HG03342 (cell line): ENCODE data around the gene PARP4.
A peak's percentile ranks its signal among the peaks of the same experiment; 100 is the strongest.
"Not testable (repeated sequence)": the region's sequence is repeated elsewhere in the genome, so short reads cannot be mapped to it uniquely, and the experiment has no call there.

Experiments used
- ATAC-seq: cut with Tn5 transposase; IDR thresholded peaks from one replicate; pipeline ENCODE4 v1.9.1; 2021; ENCODE audit warnings: mild to moderate bottlenecking, moderate library complexity; ENCODE audit not compliant: unreplicated experiment

PARP4 gene

GRCh38 chr13:24512197-24512907, at the start of gene PARP4:
TSS of gene PARP4 (minus strand) at chr13:24512778. CDS start at chr13:24503776, 9,002 bp downstream.
- peak; percentile 77 for ATAC-seq

DNA sequence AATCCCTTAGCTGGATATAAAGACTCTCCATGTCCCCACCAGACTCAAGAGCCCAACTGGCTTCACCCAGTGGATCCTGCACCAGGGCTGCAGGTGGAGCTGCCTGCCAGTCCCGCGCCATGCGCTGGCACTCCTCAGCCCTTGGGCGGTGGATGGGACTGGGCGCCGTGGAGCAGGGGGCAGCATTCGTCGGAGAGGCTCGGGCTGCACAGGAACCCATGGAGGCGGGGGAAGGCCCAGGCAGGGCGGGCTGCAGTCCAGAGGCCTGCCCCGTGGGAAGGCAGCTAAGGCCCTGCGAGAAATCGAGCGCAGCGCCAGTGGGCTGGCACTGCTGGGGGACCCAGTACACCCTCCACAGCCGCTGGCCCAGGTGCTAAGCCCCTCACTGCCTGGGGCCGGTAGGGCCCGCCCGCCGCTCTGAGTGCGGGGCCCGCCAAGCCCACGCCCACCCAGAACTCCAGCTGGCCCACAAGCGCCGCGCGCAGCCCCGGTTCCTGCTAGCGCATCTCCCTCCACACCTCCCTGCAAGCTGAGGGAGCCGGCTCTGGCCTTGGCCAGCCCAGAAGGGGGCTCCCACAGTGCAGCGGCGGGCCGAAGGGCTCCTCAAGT, 48.1 kb upstream of the PARP4 start:
- ATAC-seq = not testable (repeated sequence)

GRCh38 chr13:24559431-24560218, 47.0 kb upstream of the PARP4 start:
- ATAC-seq = not testable (repeated sequence)

GRCh38 chr13:24557081-24557480, 44.5 kb upstream of the PARP4 start:
- ATAC-seq = no peak

DNA sequence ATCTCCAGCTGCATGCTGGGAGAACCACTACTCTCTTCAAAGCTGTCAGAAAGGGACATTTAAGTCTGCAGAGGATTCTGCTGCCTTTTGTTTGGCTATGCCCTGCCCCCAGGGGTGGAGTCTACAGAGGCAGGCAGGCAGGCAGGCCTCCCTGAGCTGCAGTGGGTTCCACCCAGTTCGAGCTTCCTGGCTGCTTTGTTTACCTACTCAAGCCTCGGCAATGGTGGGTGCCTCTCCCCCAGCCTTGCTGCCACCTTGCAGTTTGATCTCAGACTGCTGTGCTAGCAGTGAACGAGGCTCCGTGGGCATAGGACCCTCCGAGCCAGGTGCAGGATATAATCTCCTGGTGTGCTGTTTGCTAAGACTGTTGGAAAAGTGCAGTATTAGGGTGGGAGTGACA, 41.3 kb upstream of the PARP4 start:
- ATAC-seq = not testable (repeated sequence)

GRCh38 chr13:24541476-24542352, 29.1 kb upstream of the PARP4 start:
- ATAC-seq = not testable (repeated sequence)

GRCh38 chr13:24541127-24541475, 28.5 kb upstream of the PARP4 start:
- no peak for ATAC-seq

- no peak for ATAC-seq
These were observed 27.9 kb upstream of the PARP4 start for GRCh38 chr13:24540236-24541126.

DNA sequence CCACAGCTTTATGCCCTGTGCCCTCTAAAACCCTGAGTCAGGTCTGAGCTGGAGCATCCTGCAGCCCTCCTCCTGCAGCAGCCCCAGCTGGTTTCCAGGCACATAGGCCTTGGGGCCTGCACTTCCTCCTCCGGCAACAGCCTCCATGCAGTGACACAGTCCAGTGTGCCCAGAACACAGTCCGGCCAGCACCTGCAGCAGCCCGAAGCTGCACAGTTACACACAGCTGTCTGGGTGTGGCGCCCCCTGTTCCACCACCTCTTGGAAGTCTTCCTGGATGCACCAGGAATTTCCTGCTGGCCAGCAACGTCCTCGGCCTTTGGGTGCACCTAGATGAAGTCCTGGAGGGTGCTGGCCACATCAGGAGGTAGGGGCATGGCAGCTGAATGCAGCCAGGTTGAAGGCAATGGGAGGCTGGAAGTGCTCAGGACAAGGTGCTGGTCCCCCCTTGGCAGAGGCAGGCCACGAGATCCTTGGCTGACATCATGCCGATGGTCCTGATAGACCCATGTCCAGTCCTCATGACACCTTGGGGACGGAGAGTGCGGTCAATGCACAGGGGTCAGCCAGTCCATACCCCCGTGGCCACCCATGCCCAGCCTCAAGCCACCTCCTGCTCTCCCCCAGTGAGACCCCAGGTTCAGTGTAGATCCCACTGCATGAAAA, 27.1 kb upstream of the PARP4 start:
- ATAC-seq = no peak

- no peak for ATAC-seq
These were observed 16.9 kb upstream of the PARP4 start for GRCh38 chr13:24529478-24529877.

- no peak for ATAC-seq
These were observed 16.3 kb upstream of the PARP4 start for GRCh38 chr13:24528816-24529398.

DNA sequence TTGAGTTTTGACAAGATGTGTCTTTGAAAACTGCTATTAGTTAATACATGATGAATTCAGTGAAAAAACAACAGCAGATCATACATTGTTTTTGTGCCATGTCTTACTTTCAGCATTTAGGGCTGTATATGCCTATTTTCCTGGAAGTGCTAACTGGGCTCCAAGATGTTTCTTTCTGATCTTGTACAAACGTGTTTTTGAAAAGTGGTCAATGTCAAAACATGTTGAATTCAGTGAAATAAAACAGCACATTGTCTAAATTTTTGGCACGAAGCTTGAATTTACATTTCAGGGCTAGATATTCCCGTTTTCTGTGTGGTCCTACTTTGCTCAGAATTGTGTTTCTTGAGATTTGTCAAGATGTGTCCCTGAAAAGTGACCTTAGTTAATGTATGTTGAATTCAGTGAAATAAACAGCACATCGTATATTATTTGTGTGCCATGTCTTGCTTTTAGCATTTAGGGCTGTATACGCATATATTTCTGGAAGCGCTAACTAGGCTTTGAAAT, 14.7 kb upstream of the PARP4 start:
- no peak for ATAC-seq

DNA sequence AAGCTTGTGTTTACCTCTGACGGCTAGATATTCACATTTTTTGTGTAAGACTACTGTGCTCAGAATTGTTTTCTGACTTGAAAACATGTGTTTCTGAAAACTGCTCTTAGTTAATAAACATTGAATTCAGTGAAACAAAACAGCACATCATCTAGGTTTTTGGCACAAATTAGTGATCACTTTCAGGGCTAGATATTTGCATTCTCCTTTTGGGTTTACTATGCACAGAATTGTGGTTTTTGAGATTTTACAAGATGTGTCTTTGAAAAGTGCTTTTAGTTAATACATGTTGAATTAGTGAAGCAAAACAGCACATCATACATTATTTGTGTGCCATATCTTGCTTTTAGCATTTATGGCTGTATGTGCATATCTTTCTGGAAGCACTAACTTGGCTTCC, 8.2 kb upstream of the PARP4 start:
- no peak for ATAC-seq

DNA sequence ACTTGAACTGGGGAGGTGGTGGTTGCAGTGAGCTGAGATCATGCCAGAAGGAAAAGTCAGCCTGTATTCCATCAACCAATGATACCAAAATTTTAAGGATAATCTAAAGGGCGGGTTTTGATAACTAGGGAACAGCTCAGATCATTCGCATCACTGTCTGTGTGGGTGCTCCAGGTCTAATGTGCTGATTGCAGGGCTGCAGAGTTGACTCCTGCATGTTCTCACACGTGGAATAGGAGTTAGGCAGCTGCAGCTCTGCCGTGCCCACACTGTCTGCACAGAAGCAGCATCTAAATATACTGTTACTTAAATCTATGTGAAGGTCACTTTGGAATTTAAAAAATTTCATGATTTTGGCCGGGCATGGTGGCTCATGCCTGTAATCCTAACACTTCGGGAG, 4.3 kb upstream of the PARP4 start:
- ATAC-seq = no peak

GRCh38 chr13:24512908-24513213, 283 bp upstream of the PARP4 start:
- ATAC-seq = no peak

DNA sequence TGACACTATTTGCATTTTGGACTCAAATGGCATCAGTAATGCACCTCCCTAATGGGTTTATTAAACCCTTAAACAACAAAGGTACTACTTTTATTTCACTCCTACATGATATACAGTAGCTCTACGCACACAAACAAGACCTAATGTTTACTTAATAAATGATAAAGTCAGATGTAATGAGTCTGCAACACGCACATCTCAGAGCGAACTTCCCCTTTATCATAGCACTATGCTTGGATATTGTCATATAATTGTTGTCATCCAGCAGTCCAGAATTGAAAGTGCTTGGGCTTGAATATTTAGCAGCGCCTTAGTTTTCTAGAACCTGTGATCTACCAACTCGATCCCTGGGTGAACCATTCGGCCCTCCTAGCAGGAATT, 772 bp downstream of the PARP4 start:
- ATAC-seq = peak; percentile 13

- no peak for ATAC-seq
These were observed 1.4 kb downstream of the PARP4 start for GRCh38 chr13:24511019-24511815.

- no peak for ATAC-seq
These were observed 5.8 kb downstream of the PARP4 start for GRCh38 chr13:24506698-24507335.
